HUES48 (cell line): Measurements from ENCODE around the gene MUC5AC.

ENCODE experiments used
- H3K27ac ChIP-seq: one replicate; pipeline ENCODE4 v1.7.0; 2013; ENCODE audit warnings: low read depth, low read length, inconsistent platforms
- H3K27me3 ChIP-seq: 2 replicates; pipeline ENCODE4 v1.6.1; 2013; ENCODE audit warnings: mild to moderate bottlenecking, low read length; ENCODE audit not compliant: control insufficient read depth, insufficient read depth
- H3K36me3 ChIP-seq: 2 replicates; pipeline ENCODE4 v1.6.1; 2013; ENCODE audit warnings: low read length; ENCODE audit not compliant: control insufficient read depth, insufficient read depth
- H3K4me1 ChIP-seq: 2 replicates; pipeline ENCODE4 v1.6.1; 2013; ENCODE audit warnings: mild to moderate bottlenecking, low read length; ENCODE audit not compliant: control insufficient read depth, insufficient read depth
- H3K4me3 ChIP-seq: 2 replicates; pipeline ENCODE4 v1.5.1; 2013; ENCODE audit warnings: mild to moderate bottlenecking, low read depth, low read length
- H3K9ac ChIP-seq: 2 replicates; pipeline ENCODE4 v1.6.1; 2013; ENCODE audit warnings: mild to moderate bottlenecking, low read depth, low read length, moderate library complexity
- H3K9me3 ChIP-seq: 2 replicates; pipeline ENCODE4 v1.6.1; 2013; ENCODE audit warnings: low read length; ENCODE audit not compliant: control insufficient read depth, insufficient read depth

MUC5AC gene

GRCh38 chr11:1176224-1177019 lies 18.7 kb downstream of the MUC5AC start:
- H3K4me3 ChIP-seq, result no peak overlapping the region
- no peaks in the 10 kb centered on the region for H3K4me1 ChIP-seq
- H3K9ac ChIP-seq, result no peak overlapping the region
- H3K27ac ChIP-seq, result no peak overlapping the region
- H3K9me3 ChIP-seq, result 0 out of 2 replicates have a peak, but pooled peaks cover 11% of the 10 kb centered on the region
- H3K27me3 ChIP-seq, result no peaks in the 10 kb centered on the region
- no peaks in the 10 kb centered on the region for H3K36me3 ChIP-seq

GRCh38 chr11:1177020-1177770 lies 19.4 kb downstream of the MUC5AC start:
- 0 out of 2 replicates have a peak, but pooled peaks cover 11% of the 10 kb centered on the region for H3K9me3 ChIP-seq
- no peaks in the 10 kb centered on the region for H3K27me3 ChIP-seq
- H3K4me3 ChIP-seq, result no peak overlapping the region
- no peaks in the 10 kb centered on the region for H3K4me1 ChIP-seq
- no peaks in the 10 kb centered on the region for H3K36me3 ChIP-seq
- no peak overlapping the region for H3K9ac ChIP-seq
- H3K27ac ChIP-seq, result no peak overlapping the region

- Histone ChIP-seq H3K36me3 (no peaks in the 10 kb centered on the region), H3K9ac (no peak overlapping the region), H3K27ac (no peak overlapping the region), H3K4me1 (no peaks in the 10 kb centered on the region), H3K27me3 (no peaks in the 10 kb centered on the region), H3K9me3 (0 out of 2 replicates have a peak, but pooled peaks cover 11% of the 10 kb centered on the region), H3K4me3 (no peak overlapping the region)
These were observed 20.0 kb downstream of the MUC5AC start for GRCh38 chr11:1177771-1178090.

GRCh38 chr11:1178201-1178885 lies 20.6 kb downstream of the MUC5AC start:
- Histone ChIP-seq H3K36me3 (no peaks in the 10 kb centered on the region), H3K9ac (no peak overlapping the region), H3K4me1 (no peaks in the 10 kb centered on the region), H3K27me3 (no peaks in the 10 kb centered on the region), H3K9me3 (0 out of 2 replicates have a peak, but pooled peaks cover 11% of the 10 kb centered on the region), H3K27ac (no peak overlapping the region), H3K4me3 (no peak overlapping the region)

- no peak overlapping the region for H3K27ac ChIP-seq
- no peaks in the 10 kb centered on the region for H3K36me3 ChIP-seq
- H3K4me1 ChIP-seq, result no peaks in the 10 kb centered on the region
- H3K9me3 ChIP-seq, result 0 out of 2 replicates have a peak, but pooled peaks cover 11% of the 10 kb centered on the region
- no peak overlapping the region for H3K4me3 ChIP-seq
- H3K27me3 ChIP-seq, result no peaks in the 10 kb centered on the region
- no peak overlapping the region for H3K9ac ChIP-seq
These were observed 21.2 kb downstream of the MUC5AC start for GRCh38 chr11:1178906-1179305.

GRCh38 chr11:1179641-1180040 lies 21.9 kb downstream of the MUC5AC start:
- no peak overlapping the region for H3K27ac ChIP-seq
- no peaks in the 10 kb centered on the region for H3K27me3 ChIP-seq
- no peak overlapping the region for H3K4me3 ChIP-seq
- no peaks in the 10 kb centered on the region for H3K36me3 ChIP-seq
- no peaks in the 10 kb centered on the region for H3K4me1 ChIP-seq
- H3K9ac ChIP-seq, result no peak overlapping the region
- 0 out of 2 replicates have a peak, but pooled peaks cover 8% of the 10 kb centered on the region for H3K9me3 ChIP-seq

GRCh38 chr11:1180171-1180570 lies 22.4 kb downstream of the MUC5AC start:
- Histone ChIP-seq H3K9me3 (0 out of 2 replicates have a peak, but pooled peaks cover 8% of the 10 kb centered on the region), H3K27me3 (no peaks in the 10 kb centered on the region), H3K36me3 (no peaks in the 10 kb centered on the region), H3K4me3 (no peak overlapping the region), H3K27ac (no peak overlapping the region), H3K9ac (no peak overlapping the region), H3K4me1 (no peaks in the 10 kb centered on the region)

GRCh38 chr11:1180947-1181391 lies 23.2 kb downstream of the MUC5AC start:
- no peak overlapping the region for H3K9ac ChIP-seq
- H3K4me1 ChIP-seq, result no peaks in the 10 kb centered on the region
- no peak overlapping the region for H3K27ac ChIP-seq
- no peaks in the 10 kb centered on the region for H3K27me3 ChIP-seq
- peaks cover 6% of the 10 kb centered on the region for H3K9me3 ChIP-seq
- no peak overlapping the region for H3K4me3 ChIP-seq
- no peaks in the 10 kb centered on the region for H3K36me3 ChIP-seq

GRCh38 chr11:1181420-1181819 lies 23.7 kb downstream of the MUC5AC start:
- no peaks in the 10 kb centered on the region for H3K4me1 ChIP-seq
- no peaks in the 10 kb centered on the region for H3K36me3 ChIP-seq
- H3K27me3 ChIP-seq, result no peaks in the 10 kb centered on the region
- H3K9ac ChIP-seq, result no peak overlapping the region
- no peak overlapping the region for H3K4me3 ChIP-seq
- H3K9me3 ChIP-seq, result peaks cover 4% of the 10 kb centered on the region
- H3K27ac ChIP-seq, result no peak overlapping the region

GRCh38 chr11:1181853-1182535 lies 24.2 kb downstream of the MUC5AC start:
- H3K4me3 ChIP-seq, result no peak overlapping the region

More at GRCh38 chr11:1181853-1182535, 24.2 kb downstream of the MUC5AC start:
- Histone ChIP-seq H3K27ac (no peak overlapping the region), H3K4me1 (no peaks in the 10 kb centered on the region), H3K9ac (no peak overlapping the region), H3K36me3 (no peaks in the 10 kb centered on the region), H3K9me3 (peaks cover 4% of the 10 kb centered on the region), H3K27me3 (no peaks in the 10 kb centered on the region)
